ENCODE results near the gene TMUB1.

The TMUB1 gene

GRCh38 chr7:151094675-151095074 lies 11.4 kb upstream of the TMUB1 start:
- DNase-seq (ENCODE audit: low read depth in 2 of 2), result peak in 1 of 2 donors; percentile 53
- H3K4me3 ChIP-seq (replicated peaks in 1 of 2; ENCODE audit: low read depth in 2 of 2, low read length in 2 of 2), result no peak overlapping the region
- TF ChIP-seq, protein P1, sequence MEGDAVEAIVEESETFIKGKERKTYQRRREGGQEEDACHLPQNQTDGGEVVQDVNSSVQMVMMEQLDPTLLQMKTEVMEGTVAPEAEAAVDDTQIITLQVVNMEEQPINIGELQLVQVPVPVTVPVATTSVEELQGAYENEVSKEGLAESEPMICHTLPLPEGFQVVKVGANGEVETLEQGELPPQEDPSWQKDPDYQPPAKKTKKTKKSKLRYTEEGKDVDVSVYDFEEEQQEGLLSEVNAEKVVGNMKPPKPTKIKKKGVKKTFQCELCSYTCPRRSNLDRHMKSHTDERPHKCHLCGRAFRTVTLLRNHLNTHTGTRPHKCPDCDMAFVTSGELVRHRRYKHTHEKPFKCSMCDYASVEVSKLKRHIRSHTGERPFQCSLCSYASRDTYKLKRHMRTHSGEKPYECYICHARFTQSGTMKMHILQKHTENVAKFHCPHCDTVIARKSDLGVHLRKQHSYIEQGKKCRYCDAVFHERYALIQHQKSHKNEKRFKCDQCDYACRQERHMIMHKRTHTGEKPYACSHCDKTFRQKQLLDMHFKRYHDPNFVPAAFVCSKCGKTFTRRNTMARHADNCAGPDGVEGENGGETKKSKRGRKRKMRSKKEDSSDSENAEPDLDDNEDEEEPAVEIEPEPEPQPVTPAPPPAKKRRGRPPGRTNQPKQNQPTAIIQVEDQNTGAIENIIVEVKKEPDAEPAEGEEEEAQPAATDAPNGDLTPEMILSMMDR (IDR thresholded peaks at IDR 0.05; ENCODE audit: low read depth, low read length), result no peak

GRCh38 chr7:151093748-151094147 lies 10.5 kb upstream of the TMUB1 start:
- TF ChIP-seq, protein P1 (IDR thresholded peaks at IDR 0.05; ENCODE audit: low read depth, low read length), result no peak
- H3K4me3 ChIP-seq (replicated peaks in 1 of 2; ENCODE audit: low read depth in 2 of 2, low read length in 2 of 2), result no peak overlapping the region
- no peak for DNase-seq (ENCODE audit: low read depth in 2 of 2)

DNA sequence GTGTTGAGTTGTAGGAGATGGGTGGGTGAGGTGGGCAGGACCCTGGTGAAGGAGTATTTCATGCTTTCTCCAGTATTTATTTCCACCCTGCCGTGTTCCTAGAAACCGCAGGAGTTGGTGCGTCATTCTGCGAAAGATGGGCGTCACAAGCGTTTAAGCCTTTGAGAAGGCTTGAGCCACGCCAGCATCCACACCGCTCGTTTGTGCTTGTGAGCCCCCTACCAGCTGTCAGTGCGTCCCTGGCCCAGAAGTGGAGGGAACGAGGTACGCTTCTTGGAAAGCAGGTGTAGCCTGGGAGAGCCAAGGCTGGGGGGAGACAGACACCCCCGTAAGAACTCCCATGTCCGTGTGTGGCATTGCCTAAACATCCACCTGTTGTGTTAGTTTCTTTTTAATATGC lies 8.7 kb upstream of the TMUB1 start:
- TF ChIP-seq, protein P1 (IDR thresholded peaks at IDR 0.05; ENCODE audit: low read depth, low read length), result no peak
- no peak for DNase-seq (ENCODE audit: low read depth in 2 of 2)
- no peak overlapping the region for H3K4me3 ChIP-seq (replicated peaks in 1 of 2; ENCODE audit: low read depth in 2 of 2, low read length in 2 of 2)

DNA sequence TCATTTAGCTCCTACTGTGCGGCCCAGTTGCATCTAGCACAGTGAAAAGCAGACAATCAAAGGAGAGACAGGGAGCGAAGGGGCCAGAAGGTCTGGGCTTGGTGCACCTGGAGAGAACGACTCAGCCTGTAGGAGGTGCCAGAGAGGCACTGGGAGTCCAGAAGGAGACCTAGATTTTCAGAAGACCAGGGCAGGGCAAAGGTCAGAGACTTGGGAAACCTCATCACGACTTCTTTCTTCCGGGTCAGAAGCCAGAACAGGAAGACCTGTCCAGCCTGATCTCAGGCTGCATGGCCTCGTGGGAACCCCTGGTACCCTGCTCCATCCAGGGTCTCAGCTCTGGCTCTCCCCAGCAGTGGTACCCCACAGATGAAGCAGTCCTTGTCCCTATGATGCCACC lies 8.1 kb upstream of the TMUB1 start:
- DNase-seq (ENCODE audit: low read depth in 2 of 2), result no peak
- H3K4me3 ChIP-seq (replicated peaks in 1 of 2; ENCODE audit: low read depth in 2 of 2, low read length in 2 of 2), result no peak overlapping the region
- TF ChIP-seq, protein P1 (IDR thresholded peaks at IDR 0.05; ENCODE audit: low read depth, low read length), result peak; percentile 66

DNA sequence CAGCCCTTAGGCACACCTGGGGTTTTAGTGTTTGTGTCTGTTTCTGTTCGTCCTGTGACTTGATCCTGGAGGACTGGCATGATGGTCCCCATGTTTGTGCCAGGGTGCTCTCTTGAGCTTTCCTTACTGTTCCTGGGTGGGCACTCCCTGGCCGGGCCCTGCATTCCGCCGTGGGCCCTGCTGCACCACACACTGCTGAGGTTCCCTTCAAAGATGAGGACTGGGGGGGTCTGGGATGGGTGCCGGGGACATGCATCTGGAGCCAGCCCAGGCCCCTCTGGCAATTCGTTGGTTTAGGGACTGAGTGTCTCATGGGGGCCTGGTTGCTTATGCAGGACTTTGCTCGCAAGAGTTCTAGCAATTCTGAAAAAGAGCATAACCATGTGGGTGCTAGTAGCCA lies 7.7 kb upstream of the TMUB1 start:
- DNase-seq (ENCODE audit: low read depth in 2 of 2), result no peak
- H3K4me3 ChIP-seq (replicated peaks in 1 of 2; ENCODE audit: low read depth in 2 of 2, low read length in 2 of 2), result no peak overlapping the region
- TF ChIP-seq, protein P1 (IDR thresholded peaks at IDR 0.05; ENCODE audit: low read depth, low read length), result no peak

DNA sequence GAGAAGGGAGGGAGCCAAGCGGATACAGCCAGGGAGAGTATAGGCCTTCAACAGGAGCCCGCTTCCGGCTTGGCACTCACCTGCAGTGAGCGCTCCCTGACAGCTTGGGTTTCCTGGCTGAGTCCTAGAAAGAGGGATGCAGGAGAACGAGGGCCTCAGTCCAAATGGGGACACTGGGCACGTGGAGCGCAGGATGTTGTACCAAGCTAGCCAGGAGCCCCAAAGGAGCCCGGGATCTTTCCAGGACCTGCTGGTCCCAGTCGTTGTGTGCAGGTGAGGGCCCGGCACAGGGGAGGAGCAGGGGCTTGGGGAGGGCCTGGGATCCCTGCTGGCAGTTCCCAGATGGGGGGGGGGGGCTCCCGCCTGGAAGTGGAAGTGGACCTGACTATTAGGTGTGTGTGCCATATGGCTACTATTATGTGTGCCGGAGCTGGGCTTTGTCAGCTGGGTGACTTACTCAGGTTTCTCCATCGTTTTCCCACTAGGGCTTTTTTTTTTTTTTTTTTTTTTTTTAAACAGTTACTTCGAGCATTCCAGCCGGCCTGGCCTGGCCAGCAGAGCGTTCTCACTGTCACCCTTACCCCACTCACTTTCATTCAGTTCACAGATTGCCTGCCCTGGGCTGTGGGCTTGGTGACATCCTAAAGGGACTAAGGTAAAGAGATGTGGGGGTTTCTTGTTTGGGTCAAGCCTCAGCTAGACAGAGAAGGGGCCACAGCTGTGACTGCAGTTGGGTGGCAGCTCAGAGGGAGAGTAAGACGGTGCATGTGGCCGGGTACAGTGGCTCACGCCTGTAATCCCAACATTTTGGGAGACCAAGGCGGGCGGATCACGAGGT lies 6.8 kb upstream of the TMUB1 start:
- TF ChIP-seq, protein P1 (IDR thresholded peaks at IDR 0.05; ENCODE audit: low read depth, low read length), result no peak
- no peak overlapping the region for H3K4me3 ChIP-seq (replicated peaks in 1 of 2; ENCODE audit: low read depth in 2 of 2, low read length in 2 of 2)
- DNase-seq (ENCODE audit: low read depth in 2 of 2), result no peak
